LNCaP clone FGC (cell line): ENCODE data around the gene CFAP77.

ENCODE experiments used
- DNase-seq: peaks from one replicate; pipeline ENCODE4 v3.0.0-alpha.2; 2011; ENCODE audit warnings: low read depth
- H3K4me3 ChIP-seq: 2 replicates; pipeline ENCODE4 v1.5.1; 2011; ENCODE audit warnings: mild to moderate bottlenecking, low read depth, low read length, control low read depth
- TF ChIP-seq, protein P1 (sequence below): IDR thresholded peaks from 2 replicates; pipeline ENCODE4 v1.5.1; 2012; ENCODE audit warnings: mild to moderate bottlenecking; ENCODE audit not compliant: control insufficient read depth, insufficient read depth; ENCODE audit errors: extremely low read depth

Gene CFAP77

DNA sequence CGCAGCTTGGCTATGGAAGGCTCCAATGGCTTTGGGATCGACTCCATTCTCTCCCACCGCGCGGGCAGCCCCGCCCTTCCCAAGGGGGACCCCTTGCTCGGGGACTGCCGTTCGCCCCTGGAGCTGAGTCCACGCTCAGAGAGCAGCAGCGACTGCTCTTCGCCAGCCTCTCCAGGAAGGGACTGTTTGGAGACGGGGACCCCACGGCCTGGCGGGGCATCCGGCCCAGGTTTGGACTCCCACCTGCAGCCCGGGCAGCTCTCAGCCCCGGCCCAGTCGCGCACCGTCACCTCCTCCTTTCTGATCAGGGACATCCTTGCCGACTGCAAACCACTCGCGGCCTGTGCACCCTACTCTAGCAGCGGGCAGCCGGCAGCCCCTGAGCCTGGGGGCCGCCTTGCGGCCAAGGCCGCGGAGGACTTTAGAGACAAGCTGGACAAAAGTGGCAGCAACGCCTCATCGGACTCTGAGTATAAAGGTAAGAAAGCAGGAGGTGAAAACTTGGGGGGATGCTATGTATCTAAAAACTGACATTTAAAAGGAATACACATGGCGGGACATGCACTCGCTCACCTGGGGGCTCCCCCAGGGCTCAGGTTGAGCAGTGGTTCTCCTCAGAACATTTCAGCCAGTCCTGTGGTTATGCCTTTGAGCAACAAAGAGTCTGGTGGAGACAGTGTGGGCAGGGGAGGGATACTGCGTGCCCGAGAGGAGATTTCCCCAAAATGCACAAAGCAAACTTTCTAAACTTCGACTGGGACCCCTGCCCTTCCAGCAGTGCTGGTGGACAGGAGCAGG lies 173.0 kb downstream of the CFAP77 start:
- no peak overlapping the region for H3K4me3 ChIP-seq
- TF ChIP-seq, protein P1, sequence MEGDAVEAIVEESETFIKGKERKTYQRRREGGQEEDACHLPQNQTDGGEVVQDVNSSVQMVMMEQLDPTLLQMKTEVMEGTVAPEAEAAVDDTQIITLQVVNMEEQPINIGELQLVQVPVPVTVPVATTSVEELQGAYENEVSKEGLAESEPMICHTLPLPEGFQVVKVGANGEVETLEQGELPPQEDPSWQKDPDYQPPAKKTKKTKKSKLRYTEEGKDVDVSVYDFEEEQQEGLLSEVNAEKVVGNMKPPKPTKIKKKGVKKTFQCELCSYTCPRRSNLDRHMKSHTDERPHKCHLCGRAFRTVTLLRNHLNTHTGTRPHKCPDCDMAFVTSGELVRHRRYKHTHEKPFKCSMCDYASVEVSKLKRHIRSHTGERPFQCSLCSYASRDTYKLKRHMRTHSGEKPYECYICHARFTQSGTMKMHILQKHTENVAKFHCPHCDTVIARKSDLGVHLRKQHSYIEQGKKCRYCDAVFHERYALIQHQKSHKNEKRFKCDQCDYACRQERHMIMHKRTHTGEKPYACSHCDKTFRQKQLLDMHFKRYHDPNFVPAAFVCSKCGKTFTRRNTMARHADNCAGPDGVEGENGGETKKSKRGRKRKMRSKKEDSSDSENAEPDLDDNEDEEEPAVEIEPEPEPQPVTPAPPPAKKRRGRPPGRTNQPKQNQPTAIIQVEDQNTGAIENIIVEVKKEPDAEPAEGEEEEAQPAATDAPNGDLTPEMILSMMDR, result no peak
- no peak for DNase-seq

GRCh38 chr9:132583584-132584304 lies 173.7 kb downstream of the CFAP77 start:
- DNase-seq, result no peak
- H3K4me3 ChIP-seq, result no peak overlapping the region
- TF ChIP-seq, protein P1, result no peak

DNA sequence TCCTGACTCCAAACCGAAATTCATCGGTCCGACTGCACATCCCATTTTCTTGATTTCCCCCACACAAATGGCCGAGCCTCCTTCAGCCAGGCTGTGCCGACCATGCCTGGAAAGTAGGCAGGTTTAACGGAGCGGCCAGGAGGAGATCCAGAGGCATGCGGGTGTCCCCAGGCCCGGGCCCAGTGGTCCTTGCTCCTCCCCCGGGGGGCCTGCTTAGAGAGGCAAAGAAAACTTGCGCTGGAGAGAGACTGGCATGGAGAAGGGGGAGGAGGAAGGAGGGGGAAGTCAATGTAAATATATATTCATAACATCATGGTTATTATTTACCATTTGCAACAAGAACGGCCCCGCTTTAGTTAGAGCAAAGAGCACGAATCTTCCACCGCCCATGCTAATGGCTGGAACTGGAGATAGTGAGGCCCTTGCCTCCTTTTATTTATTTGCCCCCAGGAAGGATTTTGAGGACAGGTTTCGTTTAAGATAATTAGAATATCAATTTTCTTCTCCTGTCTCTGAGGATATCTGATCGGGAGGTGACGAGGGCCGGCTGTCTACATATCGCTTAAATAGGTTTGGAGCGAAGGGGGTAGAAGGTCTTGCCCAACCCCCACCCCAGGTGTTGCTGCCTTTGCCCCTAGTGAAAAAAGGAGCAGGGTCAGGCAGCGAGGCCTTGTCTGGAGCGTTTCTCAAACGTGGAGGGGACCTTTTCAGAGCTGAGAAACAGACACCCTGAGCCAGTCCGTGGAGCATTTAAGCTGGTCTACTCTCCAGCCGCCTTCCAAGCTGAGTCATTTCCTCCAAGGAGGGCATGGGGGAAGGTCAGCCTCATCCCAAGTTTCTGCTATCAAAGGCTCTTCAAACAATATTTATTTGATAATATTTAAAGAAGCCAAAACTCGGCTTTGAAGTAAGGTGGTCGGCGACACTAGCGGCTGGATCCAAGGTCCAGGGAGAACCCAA lies 174.9 kb downstream of the CFAP77 start:
- TF ChIP-seq, protein P1, result no peak
- H3K4me3 ChIP-seq, result no peak overlapping the region
- no peak for DNase-seq

- no peak overlapping the region for H3K4me3 ChIP-seq
- TF ChIP-seq, protein P1, result no peak
- no peak for DNase-seq
Observed at GRCh38 chr9:132585954-132586829, 176.2 kb downstream of the CFAP77 start.

DNA sequence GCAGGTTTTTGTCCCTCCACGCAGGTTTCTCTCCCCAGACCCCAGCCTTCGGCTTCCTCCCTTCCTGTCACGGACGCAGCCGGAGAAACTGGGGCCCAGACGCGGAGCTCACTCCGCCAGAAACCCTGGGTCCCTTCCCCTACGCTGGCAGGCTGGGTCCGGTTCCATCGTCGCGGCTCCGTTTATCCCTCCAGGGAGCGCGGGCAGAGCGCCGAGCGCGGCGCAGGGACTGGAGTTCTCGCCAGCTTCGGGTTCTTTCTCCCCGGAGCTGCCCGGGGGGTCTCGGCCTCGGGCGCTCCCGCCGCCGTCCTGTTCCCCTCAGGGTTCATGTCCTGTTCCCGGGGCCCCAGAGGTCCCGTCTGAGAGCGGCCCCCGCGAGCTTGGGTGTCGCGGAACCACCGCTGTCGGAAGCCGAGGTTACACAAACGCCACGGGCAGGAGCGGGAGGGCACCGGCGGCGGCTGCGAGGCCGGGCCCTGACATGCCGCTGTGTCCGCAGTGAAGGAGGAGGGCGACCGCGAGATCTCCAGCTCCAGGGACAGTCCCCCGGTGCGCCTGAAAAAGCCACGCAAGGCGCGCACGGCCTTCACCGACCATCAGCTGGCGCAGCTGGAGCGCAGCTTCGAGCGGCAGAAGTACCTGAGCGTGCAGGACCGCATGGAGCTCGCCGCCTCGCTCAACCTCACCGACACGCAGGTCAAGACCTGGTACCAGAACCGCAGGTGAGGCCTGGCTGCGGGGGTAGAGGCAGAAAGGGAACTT lies 177.0 kb downstream of the CFAP77 start:
- TF ChIP-seq, protein P1, result no peak
- DNase-seq, result no peak
- no peak overlapping the region for H3K4me3 ChIP-seq
